ENCODE measurements around the gene SLC45A1. TPM values are rescaled to one million over a fixed set of nuclear protein-coding genes. Genes with fewer than 3 reads are reported as not detected.

SLC45A1 gene
- total and polyA plus RNA-seq, 9 of the 15 experiments (the other 6 are each of a cell fraction or from before 2014, with no cell fraction given): not detected

GRCh38 chr1:8379513-8380186 lies 61.7 kb downstream of the SLC45A1 start:
- Histone ChIP-seq H3K27me3 (ENCODE audit: control insufficient read depth in 2 of 2, insufficient read depth in 2 of 2, low read length in 2 of 2) (no peaks in the 10 kb centered on the region), H3K9me1 (ENCODE audit: control insufficient read depth, insufficient read depth, low read length) (no peaks in the 10 kb centered on the region), H3K4me1 (replicated peaks in 1 of 2; ENCODE audit: control insufficient read depth in 2 of 2, insufficient read depth in 2 of 2, low read length in 2 of 2) (no peaks in the 10 kb centered on the region), H3K4me3 (no peak overlapping the region), H3K9me3 (replicated peaks; ENCODE audit: control insufficient read depth, insufficient read depth, low read depth, low read length) (no peaks in the 10 kb centered on the region), H3K27ac (ENCODE audit: extremely low read depth, low read depth, low read length) (no peak overlapping the region), H2AFZ (ENCODE audit: low read depth, low read length) (no peak overlapping the region), H3K4me2 (ENCODE audit: insufficient read depth, low read length) (no peak overlapping the region), H3K9ac (ENCODE audit: insufficient read depth in 1 of 2, low read depth in 2 of 2, low read length in 2 of 2) (no peak overlapping the region), H4K20me1 (replicated peaks; ENCODE audit: control insufficient read depth, insufficient read depth, low read length) (peaks cover 6% of the 10 kb centered on the region; the same call in 1 of the 2 replicates), H3K36me3 (ENCODE audit: control insufficient read depth, insufficient read depth, low read length) (peaks cover 14% of the 10 kb centered on the region; the same call in 1 of the 3 replicates), H3K79me2 (ENCODE audit: control insufficient read depth, insufficient read depth, low read length) (peaks cover 2% of the 10 kb centered on the region; the same call in 2 of the 3 replicates)
- no peak for DNase-seq (ENCODE audit: extremely low read depth in 1 of 4, low spot score in 3 of 4)
- intact Hi-C loops (cut with micrococcal nuclease): loop anchor here (10.0 kb wide), 2 partner anchors 65 to 345 kb away; no protein-coding TSS in a partner anchor
- CTCF ChIA-PET (ENCODE audit: low intra/inter-chr PET ratio): no interaction called here
- ATAC-seq: no peak; the same call in 2 of the 3 replicates
- POLR2A ChIA-PET: interaction anchor here (0.6 to 1.7 kb wide), 4 partner anchors 13 to 422 kb away, joined by 3 to 4 read pairs (median 4); no protein-coding TSS in a partner anchor
- 84% methylated on average over 12 of the region's 14 CpGs for WGBS (ENCODE audit: insufficient coverage, low coverage, missing lambda C conversion rate)
- TF ChIP-seq KDM1A (IDR thresholded peaks at IDR 0.05): no peak
- no peak for TF ChIP-seq SIRT6 (IDR thresholded peaks at IDR 0.05; ENCODE audit: low read depth, low read length)
- TF ChIP-seq RBM14 (IDR thresholded peaks at IDR 0.05; ENCODE audit: borderline replicate concordance, insufficient read depth, low read depth, low read length): no peak
- no peak for TF ChIP-seq HMG20A (CRISPR knock-in tag; conservative IDR thresholded peaks at IDR 0.05)
- TF ChIP-seq NR2F6 (CRISPR knock-in tag; IDR thresholded peaks at IDR 0.05): no peak
- no peak for TF ChIP-seq MEF2A (IDR thresholded peaks at IDR 0.05; ENCODE audit: control insufficient read depth, low read depth, low read length)
- TF ChIP-seq ZNF274 (IDR thresholded peaks at IDR 0.05; ENCODE audit: borderline replicate concordance, low read depth, low read length): no peak
- TF ChIP-seq, protein P1, sequence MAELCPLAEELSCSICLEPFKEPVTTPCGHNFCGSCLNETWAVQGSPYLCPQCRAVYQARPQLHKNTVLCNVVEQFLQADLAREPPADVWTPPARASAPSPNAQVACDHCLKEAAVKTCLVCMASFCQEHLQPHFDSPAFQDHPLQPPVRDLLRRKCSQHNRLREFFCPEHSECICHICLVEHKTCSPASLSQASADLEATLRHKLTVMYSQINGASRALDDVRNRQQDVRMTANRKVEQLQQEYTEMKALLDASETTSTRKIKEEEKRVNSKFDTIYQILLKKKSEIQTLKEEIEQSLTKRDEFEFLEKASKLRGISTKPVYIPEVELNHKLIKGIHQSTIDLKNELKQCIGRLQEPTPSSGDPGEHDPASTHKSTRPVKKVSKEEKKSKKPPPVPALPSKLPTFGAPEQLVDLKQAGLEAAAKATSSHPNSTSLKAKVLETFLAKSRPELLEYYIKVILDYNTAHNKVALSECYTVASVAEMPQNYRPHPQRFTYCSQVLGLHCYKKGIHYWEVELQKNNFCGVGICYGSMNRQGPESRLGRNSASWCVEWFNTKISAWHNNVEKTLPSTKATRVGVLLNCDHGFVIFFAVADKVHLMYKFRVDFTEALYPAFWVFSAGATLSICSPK (IDR thresholded peaks at IDR 0.05; ENCODE audit: borderline replicate concordance): no peak
- TF ChIP-seq MED1 (CRISPR knock-in tag; IDR thresholded peaks at IDR 0.05; ENCODE audit: borderline replicate concordance): no peak
- TF ChIP-seq ZNF12 (CRISPR knock-in tag; IDR thresholded peaks at IDR 0.05): no peak
- no peak for TF ChIP-seq ERF (CRISPR knock-in tag; IDR thresholded peaks at IDR 0.05)
- TF ChIP-seq TSC22D4 (tag; IDR thresholded peaks at IDR 0.05): no peak
- no peak for TF ChIP-seq PML (IDR thresholded peaks at IDR 0.05; ENCODE audit: low read length)
- no peak for TF ChIP-seq TOE1 (IDR thresholded peaks at IDR 0.05; ENCODE audit: borderline replicate concordance)
- TF ChIP-seq TOE1 (CRISPR knock-in tag; IDR thresholded peaks at IDR 0.05; ENCODE audit: borderline replicate concordance, low read depth): no peak
- TF ChIP-seq RBBP5 (IDR thresholded peaks at IDR 0.05; ENCODE audit: borderline replicate concordance, insufficient read depth, low read length, poor library complexity, severe bottlenecking): no peak
- no peak for TF ChIP-seq ID3 (CRISPR knock-in tag; IDR thresholded peaks at IDR 0.05)
- TF ChIP-seq ID3 (tag; IDR thresholded peaks at IDR 0.05): no peak
- no peak for TF ChIP-seq PCBP1 (IDR thresholded peaks at IDR 0.05; ENCODE audit: low read depth, low read length, poor library complexity, severe bottlenecking)
- no peak for TF ChIP-seq KLF10 (CRISPR knock-in tag; IDR thresholded peaks at IDR 0.05)
- no TSS peak for BruUV-seq (replicated peaks)
- FAIRE-seq: no peak
- in situ Hi-C loops (cut with MboI): no loop called here

All from K562 (cell line).